ENCODE results near the gene STAP1. TPM values are rescaled to one million over a fixed set of nuclear protein-coding genes. Genes with fewer than 3 reads are reported as not detected.

Gene STAP1
- total RNA-seq (2013; cell fraction: nucleolus; rRNA removed) = 6.5 and 7.1 TPM in 2 replicates
- total RNA-seq (2014; rRNA removed) = 8.7 and 12.1 TPM in 2 replicates
- 16.1 and 18.3 TPM in 2 replicates for total RNA-seq (2014; rRNA removed; fragmentation: Illumina TruSeq; extraction: Trizol)
- 8.1 and 10.2 TPM in 2 replicates for total RNA-seq (2021)
- polyA plus RNA-seq (2011; ENCODE audit: low read depth) = 5.5 TPM
- polyA plus RNA-seq (2011; rRNA removed) = 8.6 and 13.6 TPM in 2 replicates
- 2.8 TPM in 2 replicates for polyA plus RNA-seq (2011; cell fraction: cytosol; rRNA removed)
- 3.6 and 4.2 TPM in 2 replicates for polyA plus RNA-seq (2011; cell fraction: nucleus; rRNA removed)
- 13.2 and 15.0 TPM in 2 replicates for polyA plus RNA-seq (2012)
- 14.8 and 22.7 TPM in 2 replicates for polyA plus RNA-seq (2014; fragmentation: Illumina TruSeq; extraction: Trizol)
- polyA plus RNA-seq (2014; fragmentation: Nextera tagmentation; extraction: Ambion mirVana) = 10 to 100 TPM; 16.3 to 19.4 TPM
- 7.2 and 8.7 TPM in 2 replicates for polyA plus RNA-seq (2014; rRNA removed)
- 1 to 10 TPM; 4.6 to 5.2 TPM for polyA plus RNA-seq (2016; fragmentation: Nextera tagmentation; extraction: Ambion mirVana)
- 1.3 and 3.1 TPM in 2 replicates for polyA minus RNA-seq (2011; rRNA and poly(A)+ RNA removed)
- polyA minus RNA-seq (2011; cell fraction: cytosol; rRNA and poly(A)+ RNA removed) = 1.9 and 3.8 TPM in 2 replicates
- polyA minus RNA-seq (2011; cell fraction: nucleus; rRNA and poly(A)+ RNA removed) = 0.85 and 1.1 TPM in 2 replicates
- Bru-seq, nascent RNA = percentile 53 among the genes with signal in this experiment
- BruChase-seq, experiment 1, labeled RNA remaining after a 6-hour chase = percentile 48 among the genes with signal in this experiment
- BruChase-seq, experiment 2, labeled RNA remaining after a 2-hour chase = percentile 45 among the genes with signal in this experiment
- long read RNA-seq, experiment 1, transcript STAP1-201 (9 exons, 1,511 nt) = major isoform, 13 of 15 reads
- long read RNA-seq, experiment 1, partial matches to known transcripts = 0 of 15 reads
- long read RNA-seq, experiment 1, other reads (novel, unspliced or antisense) = 2 of 15 reads
- long read RNA-seq, experiment 2, transcript STAP1-201 (9 exons, 1,511 nt) = major isoform, 29 of 55 reads
- long read RNA-seq, experiment 2, transcript STAP1-202 (10 exons, 1,146 nt) = minor isoform, 7 of 55 reads
- long read RNA-seq, experiment 2, partial matches to known transcripts = 14 of 55 reads
- long read RNA-seq, experiment 2, other reads (novel, unspliced or antisense) = 5 of 55 reads

- peak within 1 kb of the TSS; percentile 38; the same call in 1 of the 2 replicates for H3K27ac ChIP-seq (ENCODE audit: control insufficient read depth, insufficient read depth)
- ChIA-PET RAD21 (ENCODE audit: unreplicated experiment) (interaction anchor here (0.9 to 1.5 kb wide), 6 partner anchors 8 to 188 kb away, joined by 4 to 8 read pairs (median 6); no protein-coding TSS in a partner anchor), POLR2A (interaction anchor here (1.3 kb wide), 1 partner anchor 13 kb away, joined by 4 read pairs; the partner anchor contains the start of gene CENPC), SMC1A (ENCODE audit: uncharacterized antibody, unreplicated experiment) (interaction anchor here (0.8 to 5.6 kb wide), 8 partner anchors 9 to 187 kb away, joined by 3 to 51 read pairs (median 4); partner anchors contain the start of gene UBA6), CTCF (interaction anchor here (1.1 to 2.4 kb wide), 6 partner anchors 8 to 188 kb away, joined by 3 to 10 read pairs (median 7); partner anchors contain the start of gene UBA6)
- peak; percentile 86 for FAIRE-seq
- peak within 1 kb of the TSS; percentile 55 for H3K4me3 ChIP-seq
- peak; percentile 76 for ATAC-seq
- no peaks in the 10 kb centered on the region for H3K27me3 ChIP-seq (replicated peaks in 1 of 2; ENCODE audit: control insufficient read depth in 2 of 2, insufficient read depth in 2 of 2, low read length in 1 of 2)
- no peaks in the 10 kb centered on the region for H3K36me3 ChIP-seq (ENCODE audit: control insufficient read depth in 2 of 2, insufficient read depth in 2 of 2, low read length in 1 of 2)
- H3K9ac ChIP-seq (ENCODE audit: control insufficient read depth, insufficient read depth, low read length) = peak within 1 kb of the TSS; percentile 76
- H3K79me2 ChIP-seq (ENCODE audit: control insufficient read depth, insufficient read depth, low read length) = no peaks in the 10 kb centered on the region; the same call in 1 of the 2 replicates
- no peaks in the 10 kb centered on the region for H4K20me1 ChIP-seq (ENCODE audit: control insufficient read depth, insufficient read depth)
- H3K4me2 ChIP-seq (ENCODE audit: control insufficient read depth, insufficient read depth) = peak within 1 kb of the TSS; percentile 71
- in situ Hi-C loops (cut with MboI) = no loop called here
- WGBS (ENCODE audit: insufficient coverage, insufficient replicate concordance, low lambda C conversion rate, missing lambda C conversion rate) = 0% methylated on average over 4 of the region's 4 CpGs
- intact Hi-C loops (cut with micrococcal nuclease; ENCODE audit: unreplicated experiment) = no loop called here
- no peak for DNase-seq (ENCODE audit: low read depth, low spot score)
- H3K9me3 ChIP-seq (replicated peaks; ENCODE audit: control insufficient read depth, insufficient read depth, low read length) = no peaks in the 10 kb centered on the region
- H2AFZ ChIP-seq (ENCODE audit: control insufficient read depth, low read depth, low read length) = peak within 1 kb of the TSS; percentile 79
- BruUV-seq (replicated peaks) = no TSS peak
- no peaks in the 10 kb centered on the region; the same call in 1 of the 2 replicates for H3K4me1 ChIP-seq (ENCODE audit: control insufficient read depth, insufficient read depth, low read length)
- TF ChIP-seq GABPA (IDR thresholded peaks at IDR 0.05; ENCODE audit: low read depth) (0 out of 2 replicates have a peak, but pooled peaks have one; percentile 41), PRDM15 (CRISPR knock-in tag; IDR thresholded peaks at IDR 0.05) (no peak), NR2F1 (conservative IDR thresholded peaks at IDR 0.05) (no peak), BHLHE40 (IDR thresholded peaks at IDR 0.05; ENCODE audit: borderline replicate concordance in 1 of 2, low read depth in 2 of 2, low read length in 1 of 2) (peak; percentile 35 to 45; a peak in 1 of 4 replicates), SMC3 (IDR thresholded peaks at IDR 0.05; ENCODE audit: borderline replicate concordance, low read length) (peak; percentile 10; the same call in 1 of the 2 replicates), PAX8 (IDR thresholded peaks at IDR 0.05) (no peak), KDM1A (IDR thresholded peaks at IDR 0.05; ENCODE audit: borderline replicate concordance) (no peak), ZNF687 (IDR thresholded peaks at IDR 0.05) (no peak), TBL1XR1 (IDR thresholded peaks at IDR 0.05; ENCODE audit: low read depth, low read length) (peak; percentile 71; the same call in 1 of the 2 replicates), NR2C1 (IDR thresholded peaks at IDR 0.05) (no peak)
Measured at GRCh38 chr4:67558493-67558892, at the start of gene STAP1. Gene STAP1 (plus strand): TSS chr4:67558727. CDS start chr4:67558810, 83 bp downstream.

All from GM12878 (cell line).